Frontal cortex (tissue), 4 donors: ENCODE results near the gene CAMK1. TPM values are rescaled to one million over a fixed set of nuclear protein-coding genes. Genes with fewer than 3 reads are reported as not detected.

Source experiments
- DNase-seq, 2 donors: peaks; one replicate each; pipeline ENCODE4 v3.0.0; 2012; ENCODE audit warnings: low spot score in 2 of 2
- FAIRE-seq: peaks from 2 replicates; lab custom pipeline; 2012; peaks lifted over from hg19 to GRCh38; lab: Jason Lieb, UNC
- total RNA-seq: library from RNA; depleted of rRNA; stranded (reverse); fragments of >200 nt; gene quantifications from one replicate; pipeline ENCODE4 v1.2.3, GENCODE V29; 2014
- donor health status: control.
- donor health status: control.
- donor health status: control.

CAMK1 gene
- total RNA-seq, 1 donor from 2014 or later: 69.7 TPM

DNA sequence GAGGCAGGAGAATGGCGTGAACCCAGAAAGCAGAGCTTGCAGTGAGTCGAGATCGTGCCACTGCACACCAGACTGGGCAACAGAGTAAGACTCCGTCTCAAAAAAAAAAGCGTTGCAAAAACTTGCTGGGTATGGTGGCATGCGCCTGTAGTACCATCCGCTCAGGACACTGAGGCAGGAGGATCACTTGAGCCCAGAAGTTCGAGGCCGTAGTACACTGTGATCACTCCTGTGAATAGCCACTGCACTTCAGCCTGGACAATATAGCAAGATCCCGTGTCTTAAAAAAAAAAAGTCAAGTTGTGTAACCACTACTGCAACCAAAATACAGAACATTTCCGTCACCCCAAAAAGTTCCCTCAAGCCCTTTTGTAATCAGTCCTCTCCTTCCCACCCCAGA, 24.7 kb upstream of the CAMK1 start:
- FAIRE-seq (no peak), DNase-seq (no peak)

DNA sequence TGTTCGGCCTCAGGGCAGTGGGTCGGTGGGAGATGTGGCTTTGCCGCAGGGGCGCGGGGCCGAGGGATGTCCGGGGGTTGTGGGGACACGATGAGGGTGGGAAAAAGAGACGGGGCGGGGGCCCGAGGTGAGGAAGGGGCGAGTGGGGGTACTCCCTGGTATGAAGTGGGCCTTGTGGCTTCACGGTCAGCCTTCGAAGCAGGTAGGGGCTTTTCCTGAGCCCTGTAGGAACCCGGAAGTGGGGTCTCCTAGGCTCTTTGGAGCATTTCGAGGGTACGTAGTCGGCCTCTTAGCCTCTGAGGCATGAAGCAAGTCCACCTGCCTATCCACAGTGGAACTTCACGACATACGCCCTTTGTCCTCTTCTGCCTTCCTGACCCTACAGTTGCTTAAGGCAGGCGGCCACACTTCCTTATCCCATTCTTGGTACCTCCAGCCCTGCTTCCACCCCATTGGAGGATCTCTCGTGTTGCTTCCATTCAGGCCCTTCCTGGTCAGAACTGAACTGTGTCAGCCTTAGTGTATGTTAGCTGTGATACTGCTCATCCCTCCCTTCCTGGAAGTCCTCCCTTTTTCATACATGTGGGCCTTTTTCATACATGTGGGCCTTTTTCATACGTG, 23.5 kb upstream of the CAMK1 start:
- no peak for DNase-seq
- FAIRE-seq: no peak

DNA sequence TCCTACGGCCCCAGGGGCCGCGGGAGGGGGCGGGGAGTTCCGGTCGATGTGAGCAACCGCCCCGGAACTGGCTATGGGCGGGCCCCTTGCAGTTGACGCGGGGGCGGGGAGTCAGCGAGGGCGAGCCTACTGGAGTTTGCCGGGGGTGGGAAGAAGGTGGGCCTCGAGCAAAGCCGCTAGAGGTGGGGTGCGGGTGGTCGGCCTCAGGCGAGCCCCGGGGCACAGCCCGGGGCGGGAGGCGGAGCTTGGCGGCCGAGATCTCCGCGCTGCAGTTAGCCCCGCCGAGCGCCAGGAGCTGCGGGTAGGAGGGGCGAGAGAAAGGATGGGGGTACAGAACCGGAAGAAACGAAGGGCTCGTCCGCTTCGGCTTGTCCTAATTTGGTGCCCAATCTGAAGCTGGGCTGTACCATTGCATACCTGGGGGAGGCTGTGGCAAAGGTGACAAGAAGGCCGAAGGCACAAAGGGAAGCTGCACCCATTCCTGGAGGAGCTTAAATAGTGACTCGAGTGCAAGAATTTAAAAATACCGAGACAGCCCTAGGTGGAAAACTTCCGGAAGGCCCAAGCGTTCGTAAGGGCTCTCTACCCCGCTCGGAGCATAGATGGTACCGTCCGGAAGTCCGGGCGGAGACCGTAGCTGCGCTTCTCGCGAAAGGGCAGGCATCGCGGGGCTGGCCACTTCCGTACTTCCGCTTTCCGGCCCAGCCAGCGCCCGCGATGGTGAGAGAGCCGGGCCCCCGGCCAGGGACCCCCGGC, 22.8 kb upstream of the CAMK1 start, which contains the start of the genes ARPC4 and TADA3:
TSS of gene ARPC4 (plus strand) at position 678 of the 756 bp plus-strand sequence. CDS start at position 718, 40 bp downstream.
TSS of gene TADA3 (minus strand) at position 69 of the 756 bp plus-strand sequence. CDS start 1,007 bp downstream, outside the sequence.
- DNase-seq: peak; percentile 87 to 91
- FAIRE-seq: no peak

DNA sequence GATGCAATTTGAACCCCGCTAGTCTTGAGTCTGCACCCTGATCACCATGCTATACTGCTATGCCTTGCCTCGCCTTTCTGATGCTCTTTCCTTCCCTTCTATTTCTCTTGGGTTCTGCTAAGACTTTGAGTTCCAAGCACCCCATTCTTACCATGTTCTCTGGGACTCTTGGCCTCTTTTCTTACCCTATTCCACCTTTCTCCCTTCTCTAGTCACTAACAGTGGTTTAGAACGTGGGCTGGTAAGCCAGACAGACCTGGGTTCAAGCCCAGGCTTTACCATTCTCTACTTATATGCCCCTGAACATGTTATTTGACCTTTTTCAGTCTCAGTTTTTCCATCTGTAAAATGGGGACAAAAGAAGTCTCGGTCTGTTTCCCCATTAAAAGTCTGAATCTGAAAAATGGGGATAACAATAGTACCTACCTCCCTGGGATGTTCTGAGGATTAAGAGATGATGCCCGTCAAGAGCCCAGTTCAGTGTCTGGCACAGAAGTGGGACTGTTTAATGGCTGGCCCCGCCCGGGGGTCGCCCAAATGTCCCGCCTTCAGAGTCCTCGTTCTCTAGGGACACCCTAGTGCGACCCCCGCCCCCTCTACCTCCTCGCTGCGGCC, 22.1 kb upstream of the CAMK1 start:
- DNase-seq (no peak), FAIRE-seq (no peak)

DNA sequence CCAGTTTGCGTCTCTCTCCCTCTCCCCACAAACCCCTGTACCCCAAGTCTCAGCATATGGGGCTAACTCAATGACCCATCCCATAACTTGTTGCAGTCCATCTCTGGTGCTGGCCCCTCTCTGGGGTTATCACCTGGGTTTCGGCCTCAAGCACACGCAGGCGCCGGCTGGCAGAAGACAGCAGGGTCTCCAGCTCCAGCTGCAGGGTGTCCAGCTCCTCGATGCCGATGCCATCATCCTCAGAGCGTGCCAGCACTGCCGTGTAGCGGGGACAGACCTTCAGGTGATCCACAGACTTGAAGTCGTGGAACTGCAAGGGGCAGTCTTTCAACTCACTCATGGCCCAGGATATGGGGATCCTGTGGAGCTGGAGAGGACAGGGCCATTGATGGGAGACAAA, 21.4 kb upstream of the CAMK1 start:
- DNase-seq (no peak), FAIRE-seq (no peak)

DNA sequence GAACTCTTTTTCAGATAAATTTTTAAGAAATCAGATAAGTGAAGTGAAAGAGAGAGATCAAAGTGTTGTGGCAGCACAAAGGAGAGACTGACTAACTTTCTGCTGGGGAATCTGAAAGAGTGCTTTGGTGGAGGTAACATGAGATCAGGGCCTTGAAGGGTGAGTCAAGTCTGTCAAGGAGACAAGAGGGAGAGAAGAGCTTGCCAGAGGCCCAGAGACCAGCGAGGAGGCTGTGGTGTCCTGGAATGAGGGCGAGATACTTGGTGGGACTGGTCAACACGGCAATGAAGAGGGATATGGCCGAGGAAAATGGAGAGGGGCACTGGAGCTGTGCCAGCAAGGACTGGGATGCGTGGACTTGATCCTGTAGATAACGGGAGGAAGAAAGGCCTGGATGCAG, 18.0 kb upstream of the CAMK1 start:
- no peak for FAIRE-seq
- no peak for DNase-seq

DNA sequence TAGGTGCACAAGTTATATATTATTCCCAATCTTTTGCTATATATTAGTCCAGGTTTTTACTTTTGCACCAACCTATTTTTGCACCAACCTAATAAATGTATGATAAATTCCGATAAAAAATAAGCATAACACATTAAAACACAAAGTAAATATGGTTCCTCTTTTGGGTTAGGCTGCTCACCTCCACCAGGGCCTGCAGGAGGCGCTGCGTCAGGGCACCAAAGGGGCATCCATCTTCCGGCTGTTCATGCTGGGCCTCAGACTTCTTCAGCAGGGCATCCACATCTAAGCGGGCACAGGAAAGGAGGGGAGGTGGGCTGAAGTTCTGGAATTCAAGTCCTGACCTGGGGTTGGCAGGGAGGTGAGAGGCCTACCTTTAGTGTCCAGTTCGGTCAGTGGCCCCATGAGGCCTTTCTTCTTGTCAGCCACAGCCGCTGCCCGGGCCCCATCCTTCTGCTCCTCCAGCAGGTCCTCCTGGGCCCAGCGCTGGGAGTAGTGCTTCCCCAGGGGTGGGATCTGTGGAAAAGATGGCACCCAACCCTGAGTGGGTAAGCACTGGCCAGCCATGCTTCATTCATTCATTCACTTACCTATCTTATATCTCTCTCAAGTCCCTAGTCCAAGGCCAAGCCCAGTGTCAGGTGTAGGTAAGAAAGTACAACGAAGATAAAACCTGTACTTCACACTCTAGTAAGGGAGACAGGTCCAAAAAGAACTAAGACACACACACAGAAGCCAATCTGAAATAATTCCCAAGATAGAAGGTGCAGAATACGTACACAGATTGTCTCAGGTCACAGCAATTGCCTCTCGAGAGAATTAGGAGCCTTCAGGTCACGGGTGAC, 17.3 kb upstream of the CAMK1 start:
- FAIRE-seq (no peak), DNase-seq (no peak)

DNA sequence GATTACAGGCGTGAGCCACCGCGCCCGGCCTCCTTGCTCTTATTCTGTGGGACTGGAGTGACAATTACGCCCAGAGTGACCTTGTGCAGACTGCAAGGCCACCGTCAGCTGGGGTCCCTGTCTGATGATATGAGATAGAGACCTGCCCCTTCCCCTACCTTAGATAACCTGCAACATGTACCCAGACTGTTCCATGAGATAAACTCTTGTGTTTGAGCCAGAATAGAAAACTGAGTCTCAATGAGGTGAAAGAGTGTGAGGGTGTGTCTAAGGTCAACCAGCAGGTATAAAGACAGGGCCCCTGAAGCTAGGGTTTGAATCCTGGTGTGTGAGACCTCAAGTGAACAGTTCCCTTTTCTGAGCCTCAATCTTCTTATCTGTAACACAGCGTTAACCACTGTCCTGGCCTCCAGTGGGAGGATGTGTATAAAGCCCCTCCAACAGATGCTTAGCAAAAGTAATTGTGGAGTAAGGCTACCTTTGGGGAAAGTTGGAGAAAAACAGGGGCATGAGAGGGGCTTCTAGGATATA, 16.5 kb upstream of the CAMK1 start:
- DNase-seq (no peak), FAIRE-seq (no peak)

DNA sequence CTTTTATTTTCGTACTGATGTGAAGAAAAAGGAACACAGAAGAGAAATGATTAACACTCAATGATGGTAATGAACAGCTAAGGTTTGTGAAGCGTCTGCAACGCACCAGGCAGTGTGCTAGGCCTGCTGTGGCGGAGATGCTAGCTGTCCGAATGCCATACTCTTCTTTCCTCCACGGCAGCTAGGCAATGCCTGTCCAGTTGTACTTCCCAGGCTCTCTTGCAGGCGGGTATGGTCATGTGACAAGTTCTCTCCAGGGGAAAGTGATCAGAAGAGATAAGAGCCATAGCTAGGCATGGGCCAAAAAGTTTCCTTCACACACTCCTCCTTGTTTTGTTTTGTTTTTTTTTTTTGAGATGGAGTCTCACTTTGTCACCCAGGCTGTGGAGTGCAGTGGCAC, 15.9 kb upstream of the CAMK1 start:
- DNase-seq: no peak
- FAIRE-seq: no peak

DNA sequence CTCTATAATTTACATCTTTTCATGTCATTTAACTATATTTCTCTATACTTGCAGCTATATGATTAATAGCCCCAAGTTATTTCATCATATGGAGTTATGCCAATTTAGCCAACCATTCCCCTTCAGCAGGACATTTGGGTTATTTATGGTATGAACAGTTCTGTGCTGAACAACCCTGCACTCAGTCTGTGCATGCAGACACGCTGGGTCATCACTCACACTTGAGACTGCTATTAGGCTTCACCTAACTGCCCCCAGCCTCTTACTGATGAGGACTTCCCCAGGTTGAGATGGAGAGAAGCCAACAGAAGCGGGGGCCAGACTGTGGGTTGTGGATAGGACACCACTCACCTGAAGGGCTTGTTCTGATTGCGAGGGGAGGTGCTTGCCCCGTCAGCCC, 15.2 kb upstream of the CAMK1 start:
- DNase-seq: no peak
- no peak for FAIRE-seq

DNA sequence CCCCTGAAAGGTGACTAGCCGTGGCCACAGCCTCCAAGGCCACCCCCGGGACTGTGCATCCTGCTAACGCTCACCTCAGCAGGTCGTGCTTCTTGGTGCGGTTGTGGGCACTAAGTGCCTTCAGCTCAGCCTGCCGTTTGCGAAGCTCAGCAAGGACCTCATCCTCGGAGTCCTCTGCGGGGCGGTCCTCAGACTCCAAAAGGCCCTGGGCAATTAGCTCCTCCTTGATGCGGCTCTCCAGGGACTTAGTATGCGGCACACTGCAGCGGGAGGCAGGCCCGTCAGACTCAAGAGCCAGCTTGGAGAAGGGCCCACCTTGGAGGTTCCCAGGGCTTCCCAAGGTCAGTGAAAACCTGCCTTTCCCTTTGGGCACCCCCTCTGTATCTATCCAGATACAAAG, 14.2 kb upstream of the CAMK1 start:
- no peak for FAIRE-seq

DNA sequence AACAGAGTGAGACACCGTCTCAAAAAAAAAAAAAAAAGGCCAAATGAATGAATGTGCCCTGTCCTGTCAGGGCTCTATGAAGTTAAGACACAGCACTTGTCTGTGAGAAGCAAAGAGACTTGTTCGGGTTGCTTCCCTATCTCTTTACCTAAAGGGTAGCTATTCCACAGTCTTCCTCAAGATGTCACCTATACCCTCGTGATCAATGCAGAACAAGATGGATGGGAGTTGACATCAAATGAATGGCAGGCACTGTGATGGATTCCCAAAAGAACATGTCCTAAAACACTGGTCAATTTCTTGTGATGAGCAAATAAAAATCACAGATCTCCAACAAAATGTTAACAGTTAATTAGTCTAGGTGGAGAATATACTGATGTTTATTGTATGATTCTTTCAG, 13.0 kb upstream of the CAMK1 start:
- DNase-seq: no peak
- no peak for FAIRE-seq

More for the DNA sequence above, 14.2 kb upstream of the CAMK1 start:
- DNase-seq: no peak

DNA sequence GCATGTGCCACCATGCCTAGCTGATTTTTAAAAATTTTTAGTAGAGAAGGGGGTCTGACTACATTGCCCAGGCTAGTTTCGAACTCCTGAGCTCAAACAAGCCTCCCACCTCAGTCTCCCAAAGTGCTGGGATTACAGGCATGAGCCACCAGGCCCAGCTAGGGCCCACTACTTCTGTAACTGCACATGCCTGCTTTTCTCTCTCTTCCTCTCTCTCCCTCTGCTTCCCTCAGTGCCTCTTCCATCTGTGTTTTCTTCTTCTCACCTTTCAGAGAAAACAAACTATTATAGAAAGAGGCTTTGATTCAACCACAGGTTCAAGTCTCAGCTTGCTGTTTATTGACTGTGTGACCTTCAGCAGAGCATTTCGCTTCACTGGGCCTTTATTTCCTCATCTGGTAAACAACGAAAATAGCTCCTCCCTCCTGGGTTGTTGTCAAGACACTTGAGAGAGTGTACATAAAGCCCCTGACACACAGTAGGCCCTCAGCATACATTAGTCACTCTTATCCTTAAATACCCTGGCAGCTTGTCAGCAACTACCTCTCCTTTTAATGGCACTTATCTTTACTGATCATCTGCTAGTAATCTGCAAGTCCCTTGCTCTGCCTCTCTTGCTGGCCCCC, 12.3 kb upstream of the CAMK1 start:
- FAIRE-seq (no peak), DNase-seq (no peak)

DNA sequence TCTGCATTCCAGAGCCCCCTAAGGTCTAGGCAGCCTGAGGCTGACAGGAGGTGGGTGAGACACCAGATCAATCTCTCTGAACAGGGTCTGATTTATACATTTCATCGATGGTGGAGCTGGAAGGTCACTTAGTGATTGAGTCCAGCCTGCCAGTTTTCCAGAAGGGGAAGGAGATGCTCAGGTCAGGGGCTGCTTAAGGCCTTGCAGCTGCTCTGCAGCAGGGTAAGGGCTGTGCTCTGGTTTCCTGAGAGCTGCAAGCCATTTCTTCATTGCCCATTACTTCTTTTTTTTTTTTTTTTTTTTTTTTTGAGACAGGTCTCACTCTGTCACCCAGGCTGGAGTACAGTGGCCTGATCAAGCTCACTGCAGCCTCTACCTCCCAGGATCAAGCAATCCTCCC, 11.8 kb upstream of the CAMK1 start:
- DNase-seq (no peak), FAIRE-seq (no peak)

DNA sequence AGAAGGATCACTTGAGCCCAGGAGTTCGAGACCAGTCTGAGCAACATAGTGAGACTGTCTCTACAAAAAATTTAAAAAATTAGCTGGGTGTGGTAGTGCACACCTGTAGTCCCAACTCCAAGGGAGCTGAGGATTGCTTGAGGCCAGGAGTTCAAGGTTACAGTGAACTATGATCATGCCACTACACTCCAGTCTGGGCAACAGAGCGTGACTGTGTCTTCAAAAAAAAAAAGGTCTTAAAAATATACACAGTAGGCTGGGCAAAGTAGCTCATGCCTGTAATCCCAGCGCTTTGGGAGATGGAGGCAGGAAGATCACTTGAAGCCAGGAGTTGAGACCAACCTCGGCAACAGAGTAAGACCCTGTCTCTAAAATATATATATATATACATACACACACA, 11.2 kb upstream of the CAMK1 start:
- FAIRE-seq (no peak), DNase-seq (no peak)

DNA sequence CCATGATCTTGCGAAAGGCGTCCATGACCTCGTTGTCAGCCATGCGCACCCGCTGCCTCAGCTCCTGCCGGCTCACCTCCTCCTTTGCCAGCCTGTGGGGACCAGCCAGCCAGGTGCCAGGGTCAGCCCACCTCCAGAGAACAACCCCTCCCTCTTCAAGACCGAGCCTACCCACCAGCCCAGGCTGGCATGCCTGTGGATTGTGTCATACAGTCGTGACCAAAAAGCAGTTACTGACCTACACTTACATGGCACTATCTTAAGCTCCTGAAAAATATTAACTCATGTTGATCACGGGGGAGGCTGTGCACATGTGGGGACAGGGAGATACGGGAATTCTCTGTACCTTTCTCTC, 10.7 kb upstream of the CAMK1 start:
- DNase-seq (no peak), FAIRE-seq (no peak)

DNA sequence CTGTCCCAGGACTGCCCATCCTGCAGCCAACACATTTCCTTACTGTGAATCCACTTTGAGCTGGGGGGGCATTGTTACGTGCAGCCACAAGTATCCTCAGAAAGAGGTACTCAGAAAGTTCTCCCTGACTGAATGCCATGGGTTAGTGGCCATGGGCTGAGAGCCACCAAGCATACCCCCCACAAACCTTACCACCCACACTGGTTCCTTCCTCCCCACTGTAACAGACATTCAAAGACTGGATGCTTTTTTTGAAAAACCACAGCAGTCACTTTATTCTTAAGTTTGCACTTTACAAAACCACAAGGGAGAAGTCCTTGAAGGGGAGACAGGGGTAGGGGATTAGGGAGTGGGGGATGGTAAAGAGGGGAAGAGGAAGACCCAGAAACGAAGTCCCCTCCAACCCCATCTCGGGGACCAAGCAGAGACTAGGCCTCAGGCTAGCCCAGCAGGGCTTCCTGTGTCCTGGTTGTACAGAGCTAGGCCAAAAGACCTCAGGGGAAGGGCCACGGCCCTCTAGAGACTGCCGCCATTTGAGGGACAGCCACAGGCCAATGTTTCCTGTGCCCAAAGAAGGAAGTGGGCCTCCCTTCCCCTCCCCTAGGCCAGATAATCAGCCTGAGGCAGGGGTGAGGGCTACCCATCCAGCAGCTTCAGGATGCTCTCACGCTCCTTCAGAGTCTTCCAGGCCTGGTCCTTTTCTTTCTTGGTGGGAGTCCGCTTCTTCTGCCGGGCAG, 10.1 kb upstream of the CAMK1 start:
- FAIRE-seq: no peak

DNA sequence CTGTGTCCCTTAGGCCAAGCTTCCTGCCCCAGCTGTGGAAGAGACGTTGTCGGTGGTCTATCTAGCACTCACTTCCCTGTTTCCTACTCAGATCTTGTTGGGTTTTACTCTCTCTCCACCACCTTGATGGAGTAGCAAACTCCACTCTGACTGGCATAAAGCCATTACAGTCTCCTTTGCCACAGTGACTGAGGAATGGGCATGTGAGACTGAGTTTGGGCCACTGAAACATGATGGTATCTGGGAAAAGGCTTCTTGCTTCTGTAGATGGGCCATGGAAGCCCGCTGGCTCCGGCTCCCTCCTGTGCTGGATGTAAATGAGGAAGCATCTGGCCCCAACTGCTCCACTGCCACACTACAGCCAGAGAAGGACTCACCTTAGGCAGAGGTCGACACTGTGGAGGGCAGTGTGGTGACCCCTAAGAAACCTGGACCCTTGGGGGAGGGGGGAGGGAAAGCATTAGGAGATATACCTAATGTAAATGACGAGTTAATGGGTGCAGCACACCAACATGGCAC, 9.4 kb upstream of the CAMK1 start:
- DNase-seq (no peak), FAIRE-seq (no peak)

More for the DNA sequence above, 10.1 kb upstream of the CAMK1 start:
- no peak for DNase-seq
